Measurements from ENCODE around the gene ANKRD12.
"Not testable (repeated sequence)": the region's sequence is repeated elsewhere in the genome, so short reads cannot be mapped to it uniquely, and the experiment has no call there.

DNA sequence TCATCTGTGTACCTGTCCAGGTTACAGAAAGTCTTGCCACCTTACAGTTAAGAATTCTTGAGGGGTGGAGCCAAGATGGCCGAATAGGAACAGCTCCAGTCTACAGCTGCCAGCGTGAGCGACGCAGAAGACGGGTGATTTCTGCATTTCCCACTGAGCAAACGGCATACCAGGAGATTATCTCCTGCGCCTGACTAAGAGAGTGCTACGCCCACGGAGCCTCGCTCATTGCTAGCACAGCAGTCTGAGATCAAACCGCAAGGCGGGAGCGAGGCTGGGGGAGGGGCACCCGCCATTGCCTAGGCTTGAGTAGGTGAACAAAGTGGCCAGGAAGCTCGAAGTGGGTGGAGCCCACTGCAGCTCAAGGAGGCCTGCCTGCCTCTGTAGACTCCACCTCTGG is 128.2 kb downstream of the ANKRD12 start:
- TF ChIP-seq, protein P1, sequence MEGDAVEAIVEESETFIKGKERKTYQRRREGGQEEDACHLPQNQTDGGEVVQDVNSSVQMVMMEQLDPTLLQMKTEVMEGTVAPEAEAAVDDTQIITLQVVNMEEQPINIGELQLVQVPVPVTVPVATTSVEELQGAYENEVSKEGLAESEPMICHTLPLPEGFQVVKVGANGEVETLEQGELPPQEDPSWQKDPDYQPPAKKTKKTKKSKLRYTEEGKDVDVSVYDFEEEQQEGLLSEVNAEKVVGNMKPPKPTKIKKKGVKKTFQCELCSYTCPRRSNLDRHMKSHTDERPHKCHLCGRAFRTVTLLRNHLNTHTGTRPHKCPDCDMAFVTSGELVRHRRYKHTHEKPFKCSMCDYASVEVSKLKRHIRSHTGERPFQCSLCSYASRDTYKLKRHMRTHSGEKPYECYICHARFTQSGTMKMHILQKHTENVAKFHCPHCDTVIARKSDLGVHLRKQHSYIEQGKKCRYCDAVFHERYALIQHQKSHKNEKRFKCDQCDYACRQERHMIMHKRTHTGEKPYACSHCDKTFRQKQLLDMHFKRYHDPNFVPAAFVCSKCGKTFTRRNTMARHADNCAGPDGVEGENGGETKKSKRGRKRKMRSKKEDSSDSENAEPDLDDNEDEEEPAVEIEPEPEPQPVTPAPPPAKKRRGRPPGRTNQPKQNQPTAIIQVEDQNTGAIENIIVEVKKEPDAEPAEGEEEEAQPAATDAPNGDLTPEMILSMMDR (conservative IDR thresholded peaks at IDR 0.05; ENCODE audit: low read length): not testable (repeated sequence)
- TF ChIP-seq EZH2phosphoT487 (IDR thresholded peaks at IDR 0.05; ENCODE audit: borderline replicate concordance): not testable (repeated sequence)

Data from Loucy (cell line).